Left lung (tissue), 10 donors: ENCODE data around the gene TFF2. TPM values are rescaled to one million over a fixed set of nuclear protein-coding genes. Genes with fewer than 3 reads are reported as not detected.

Experiments
- ATAC-seq: fragments of 200-7000 bp; cut with Tn5 transposase; one replicate; pipeline ENCODE4 v1.9.1; 2020; ENCODE audit warnings: moderate library complexity
- DNase-seq, 4 donors: peaks; one replicate each; pipeline ENCODE4 v3.0.0-alpha.2; 2013 to 2020
- H3K27ac ChIP-seq, 2 donors: fragments of 200-600 bp; sonication (generic) in 1 of 2; one replicate each; pipeline versions ENCODE4 v1.5.0 to v1.8.0; 2020 to 2021
- H3K27me3 ChIP-seq, 2 donors: fragments of 200-600 bp; sonication (generic) in 1 of 2; one replicate each; pipeline versions ENCODE4 v1.5.0 to v1.8.0; 2020 to 2021
- H3K36me3 ChIP-seq, 2 donors: fragments of 200-600 bp; sonication (generic) in 1 of 2; one replicate each; pipeline versions ENCODE4 v1.5.0 to v1.8.0; 2020 to 2021
- H3K4me1 ChIP-seq, 2 donors: fragments of 200-600 bp; one replicate each; pipeline ENCODE4 v1.8.0; 2021
- H3K4me3 ChIP-seq, 2 donors: fragments of 200-600 bp; sonication (generic) in 1 of 2; one replicate each; pipeline versions ENCODE4 v1.5.0 to v1.8.0; 2020 to 2021; ENCODE audit warnings: mild to moderate bottlenecking in 1 of 2
- H3K9me3 ChIP-seq, 2 donors: fragments of 200-600 bp; sonication (generic) in 1 of 2; one replicate each; pipeline versions ENCODE4 v1.5.0 to v1.8.0; 2020 to 2021
- CTCF ChIP-seq, 2 donors: fragments of 200-600 bp; sonication (generic) in 1 of 2; IDR thresholded peaks; one replicate each; pipeline versions ENCODE4 v1.5.0 to v1.8.0; 2021; ENCODE audit warnings: antibody characterized with exemption in 2 of 2
- intact Hi-C, 2 donors: fragments of 100-400 bp; cut with DNase I; formaldehyde crosslinking; loops; one replicate each; pipeline versions ENCODE4 v1.11.2 to v1.14.2; 2022
- polyA plus RNA-seq, 6 donors: library from polyadenylated mRNA; unstranded; fragments of 120-200 nt; gene quantifications; one replicate each; pipeline ENCODE4 v1.2.1, GENCODE V29; 2013; ENCODE audit not compliant: insufficient read length in 6 of 6
- total RNA-seq, 2 donors: library from RNA; stranded (reverse); fragmentation: NEBNext Ultra II Directional; extraction: Animal tissue kit (Norgen Biotek cat#: 25700); gene quantifications; one replicate each; pipeline ENCODE4 v1.2.1, GENCODE V29; 2021
- donor health status: DM: no; HTN: yes; CAD: no.
- donor health status: DM: no; HTN: no; CAD: no.

The TFF2 gene
- total and polyA plus RNA-seq, 8 donors = not detected

- H3K36me3 ChIP-seq = no peaks in the 10 kb centered on the region
- H3K27me3 ChIP-seq = peaks cover 0 to 6% of the 10 kb centered on the region in 2 donors
- DNase-seq (no peak), ATAC-seq (no peak)
- no peak overlapping the region for H3K4me3 ChIP-seq
- intact Hi-C loops = no loop called here
- H3K9me3 ChIP-seq = no peaks in the 10 kb centered on the region
- no peak overlapping the region for H3K27ac ChIP-seq
- peaks cover 4 to 32% of the 10 kb centered on the region in 2 donors for H3K4me1 ChIP-seq
- TF ChIP-seq CTCF (IDR thresholded peaks at IDR 0.05) = no peak
Observed at GRCh38 chr21:42312626-42313104, 38.1 kb downstream of the TFF2 start.

DNA sequence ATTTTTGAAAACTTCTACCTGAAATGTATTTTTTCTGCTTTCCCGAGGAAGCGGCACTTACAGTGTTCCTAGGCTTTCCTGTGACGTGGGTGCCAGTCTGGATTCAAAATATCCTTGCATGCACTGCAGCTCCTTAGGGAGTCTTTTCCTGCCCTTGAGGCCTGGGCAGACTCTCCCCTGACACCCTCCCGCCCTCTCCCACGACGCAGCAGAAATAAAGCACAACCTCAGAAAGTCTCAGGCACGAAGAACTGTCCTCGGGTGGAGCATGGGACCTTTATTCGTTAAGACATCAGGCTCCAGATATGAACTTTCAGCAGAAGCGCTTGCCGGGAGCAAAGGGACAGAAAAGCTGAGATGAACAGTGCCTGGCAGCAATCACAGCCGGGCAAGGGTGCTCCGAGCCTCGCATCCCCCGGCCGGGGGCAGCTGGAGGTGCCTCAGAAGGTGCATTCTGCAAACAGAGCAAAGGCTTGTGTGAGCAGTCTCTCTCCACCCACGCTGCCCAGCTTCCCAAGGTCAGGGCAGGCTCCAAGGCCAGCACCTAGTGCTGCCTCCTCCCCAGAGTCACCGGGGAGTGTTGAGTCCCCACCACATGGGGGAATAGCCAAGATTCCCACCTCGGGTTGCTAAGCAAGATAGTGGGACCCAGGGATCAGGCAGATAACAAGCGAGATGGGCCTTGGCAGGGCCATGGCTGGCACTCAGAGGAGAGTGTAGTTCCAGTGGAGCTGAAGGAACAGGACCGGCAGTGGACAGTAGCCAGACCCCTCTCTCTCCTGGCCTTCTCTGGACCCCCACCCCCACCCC is 38.8 kb downstream of the TFF2 start:
- TF ChIP-seq CTCF (IDR thresholded peaks at IDR 0.05) = no peak
- intact Hi-C loops = no loop called here
- Histone ChIP-seq H3K27me3 (peaks cover 0 to 6% of the 10 kb centered on the region in 2 donors), H3K36me3 (no peaks in the 10 kb centered on the region), H3K27ac (no peak overlapping the region), H3K9me3 (no peaks in the 10 kb centered on the region), H3K4me1 (peaks cover 4 to 32% of the 10 kb centered on the region in 2 donors), H3K4me3 (no peak overlapping the region)
- DNase-seq = no peak
- ATAC-seq = no peak

DNA sequence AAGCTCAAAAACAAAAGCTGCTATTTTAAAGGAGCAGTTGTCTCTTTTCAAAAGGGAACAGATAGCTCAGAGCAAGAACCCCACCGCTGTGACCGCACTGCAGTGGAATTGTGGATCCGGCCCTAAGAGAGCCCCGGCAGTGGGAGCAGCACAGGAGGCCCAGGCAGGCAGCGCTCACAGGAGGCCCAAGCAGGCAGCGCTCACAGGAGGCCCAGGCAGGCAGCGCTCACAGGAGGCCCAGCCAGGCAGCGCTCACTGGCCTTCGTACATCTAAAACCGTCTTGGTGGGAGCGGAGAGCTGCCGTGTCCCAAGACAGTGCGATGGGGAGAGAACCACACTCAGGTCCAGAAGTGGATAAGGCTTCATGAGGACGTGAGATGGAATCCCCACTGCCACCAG is 39.6 kb downstream of the TFF2 start:
- peaks cover 4 to 32% of the 10 kb centered on the region in 2 donors for H3K4me1 ChIP-seq
- intact Hi-C loops = no loop called here
- H3K27me3 ChIP-seq = peaks cover 0 to 11% of the 10 kb centered on the region in 2 donors
- no peaks in the 10 kb centered on the region for H3K9me3 ChIP-seq
- no peak for ATAC-seq
- TF ChIP-seq CTCF (IDR thresholded peaks at IDR 0.05) = no peak
- no peaks in the 10 kb centered on the region for H3K36me3 ChIP-seq
- peak in 1 of 4 donors; percentile 51 for DNase-seq
- no peak overlapping the region for H3K4me3 ChIP-seq
- H3K27ac ChIP-seq = no peak overlapping the region

- Histone ChIP-seq H3K36me3 (no peaks in the 10 kb centered on the region), H3K4me1 (peaks cover 4 to 32% of the 10 kb centered on the region in 2 donors), H3K27ac (no peak overlapping the region), H3K4me3 (no peak overlapping the region), H3K9me3 (no peaks in the 10 kb centered on the region), H3K27me3 (peaks cover 0 to 11% of the 10 kb centered on the region in 2 donors)
- TF ChIP-seq CTCF (IDR thresholded peaks at IDR 0.05) = no peak
- DNase-seq (peak in 1 of 4 donors; percentile 53), ATAC-seq (no peak)
- intact Hi-C loops = no loop called here
Observed at GRCh38 chr21:42310411-42311001, 40.3 kb downstream of the TFF2 start.

GRCh38 chr21:42309753-42310213 is 41.0 kb downstream of the TFF2 start:
- Histone ChIP-seq H3K4me1 (peaks cover 4 to 32% of the 10 kb centered on the region in 2 donors), H3K27ac (no peak overlapping the region), H3K27me3 (peaks cover 0 to 11% of the 10 kb centered on the region in 2 donors), H3K4me3 (no peak overlapping the region), H3K9me3 (no peaks in the 10 kb centered on the region), H3K36me3 (no peaks in the 10 kb centered on the region)
- intact Hi-C loops = no loop called here
- TF ChIP-seq CTCF (IDR thresholded peaks at IDR 0.05) = peak; percentile 63 to 79
- ATAC-seq (peak; percentile 82), DNase-seq (peak; percentile 37 to 86 (median 58))
